ENCODE measurements around the gene BEX3.

- no peak for TF ChIP-seq CTCF (IDR thresholded peaks at IDR 0.05)
- TF ChIP-seq POLR2A (IDR thresholded peaks at IDR 0.05): no peak
- TF ChIP-seq EP300 (IDR thresholded peaks at IDR 0.05): no peak
These were observed 38.7 kb downstream of the BEX3 start for GRCh38 chrX:103415068-103415467.
